Neural cell (in vitro differentiated cells): Measurements from ENCODE around the gene SRF. TPM values are rescaled to one million over a fixed set of nuclear protein-coding genes. Genes with fewer than 3 reads are reported as not detected.
"Not testable (repeated sequence)": the region's sequence is repeated elsewhere in the genome, so short reads cannot be mapped to it uniquely, and the experiment has no call there.

ENCODE experiments used
- H2AFZ ChIP-seq: fragments of 200-600, 300-800 bp; sonication (generic), shearing (Covaris generic); 2 replicates; pipeline ENCODE4 v1.6.0; 2014; ENCODE audit warnings: low read depth, mild to moderate bottlenecking, antibody characterized with exemption, low read length, moderate library complexity
- H3F3A ChIP-seq: fragments of 200-600 bp; shearing (Covaris generic); 2 replicates; pipeline ENCODE4 v1.6.1; 2016; ENCODE audit warnings: mild to moderate bottlenecking, moderate library complexity, mixed read lengths, antibody characterized with exemption, low read length; ENCODE audit not compliant: insufficient read depth, poor library complexity, severe bottlenecking
- H3K27ac ChIP-seq: fragments of 200-600, 300-800 bp; sonication (generic), shearing (Covaris generic); 2 replicates; pipeline ENCODE4 v1.5.1; 2014; ENCODE audit warnings: mild to moderate bottlenecking, low read length, moderate library complexity
- H3K27me3 ChIP-seq: fragments of 300-800, 200-600 bp; sonication (generic), shearing (Covaris generic); 2 replicates; pipeline ENCODE4 v1.6.0; 2014; ENCODE audit warnings: mild to moderate bottlenecking, low read depth, low read length, moderate library complexity; ENCODE audit not compliant: insufficient read depth
- H3K36me3 ChIP-seq: fragments of 300-800, 200-600 bp; sonication (generic), shearing (Covaris generic); 2 replicates; pipeline ENCODE4 v1.5.1; 2014; ENCODE audit warnings: mild to moderate bottlenecking, antibody characterized with exemption, low read length, moderate library complexity; ENCODE audit not compliant: insufficient read depth
- H3K4me2 ChIP-seq: fragments of 300-800, 200-600 bp; sonication (generic), shearing (Covaris generic); 2 replicates; pipeline ENCODE4 v1.6.0; 2014; ENCODE audit warnings: mild to moderate bottlenecking, low read length
- H3K4me3 ChIP-seq: fragments of 300-800, 200-600 bp; sonication (generic), shearing (Covaris generic); 2 replicates; pipeline ENCODE4 v1.5.1; 2014; ENCODE audit warnings: mild to moderate bottlenecking, low read length, moderate library complexity
- H3K79me2 ChIP-seq: fragments of 200-600 bp; shearing (Covaris generic); replicated peaks from 2 replicates; pipeline ENCODE4 v1.6.0; 2014; ENCODE audit warnings: mild to moderate bottlenecking, low read length, moderate library complexity; ENCODE audit not compliant: insufficient read depth
- H3K9ac ChIP-seq: fragments of 300-800, 200-600 bp; sonication (generic), shearing (Covaris generic); 2 replicates; pipeline ENCODE4 v1.6.1; 2016; ENCODE audit warnings: mild to moderate bottlenecking, low read length, mixed read lengths
- H3K9me2 ChIP-seq: fragments of 200-600 bp; shearing (Covaris generic); 2 replicates; pipeline ENCODE4 v1.6.1; 2016; ENCODE audit warnings: mild to moderate bottlenecking, low read length, mixed read lengths; ENCODE audit not compliant: insufficient read depth
- H3K9me3 ChIP-seq: fragments of 200-600, 300-800 bp; sonication (generic), shearing (Covaris generic); 2 replicates; pipeline ENCODE4 v1.6.1; 2016; ENCODE audit warnings: mild to moderate bottlenecking, mixed run types, low read length, moderate library complexity, mixed read lengths
- H4K20me1 ChIP-seq: fragments of 200-600 bp; shearing (Covaris generic); 2 replicates; pipeline ENCODE4 v1.6.1; 2016; ENCODE audit warnings: mild to moderate bottlenecking, mixed run types; ENCODE audit not compliant: insufficient read depth
- EP300 ChIP-seq: fragments of 450-650 bp; conservative IDR thresholded peaks from 2 replicates; pipeline ENCODE4 v1.6.1; 2014; ENCODE audit warnings: antibody characterized with exemption, mild to moderate bottlenecking, moderate library complexity; ENCODE audit not compliant: poor library complexity, severe bottlenecking
- EZH2 ChIP-seq: fragments of 200-600, 300-800 bp; shearing (Covaris generic), sonication (generic); IDR thresholded peaks from 2 replicates; pipeline ENCODE4 v1.6.1; 2014; ENCODE audit warnings: antibody characterized with exemption, low read length, borderline replicate concordance, mild to moderate bottlenecking; ENCODE audit not compliant: insufficient read depth, poor library complexity, severe bottlenecking
- MXI1 ChIP-seq: fragments of 450-650 bp; conservative IDR thresholded peaks from 2 replicates; pipeline ENCODE4 v1.6.1; 2014; ENCODE audit warnings: antibody characterized with exemption, mild to moderate bottlenecking; ENCODE audit not compliant: poor library complexity, severe bottlenecking
- POLR2AphosphoS5 ChIP-seq: IDR thresholded peaks from 2 replicates; pipeline ENCODE4 v1.6.1; 2012
- RAD21 ChIP-seq: fragments of 450-650 bp; conservative IDR thresholded peaks from 2 replicates; pipeline ENCODE4 v1.6.1; 2014; ENCODE audit warnings: antibody characterized with exemption, mild to moderate bottlenecking, moderate library complexity
- SMC3 ChIP-seq: fragments of 450-650 bp; conservative IDR thresholded peaks from 2 replicates; pipeline ENCODE4 v1.6.1; 2014; ENCODE audit warnings: antibody characterized with exemption, mild to moderate bottlenecking, moderate library complexity; ENCODE audit not compliant: poor library complexity
- TAF1 ChIP-seq: IDR thresholded peaks from 2 replicates; pipeline ENCODE4 v1.6.1; 2012; ENCODE audit warnings: low read depth
- polyA plus RNA-seq: library from polyadenylated mRNA; depleted of rRNA; stranded (reverse); fragments of >200 nt; gene quantifications from 2 replicates; pipeline ENCODE4 v1.2.3, GENCODE V29; 2014
- TF ChIP-seq, protein P1 (sequence below): IDR thresholded peaks from 2 replicates; pipeline ENCODE4 v1.6.1; 2012; ENCODE audit warnings: borderline replicate concordance
- TF ChIP-seq, protein P2 (sequence below): fragments of 450-650 bp; IDR thresholded peaks from 2 replicates; pipeline ENCODE4 v1.5.1; 2014; ENCODE audit warnings: antibody characterized with exemption, mild to moderate bottlenecking, moderate library complexity; ENCODE audit not compliant: poor library complexity, severe bottlenecking

SRF gene
- polyA plus RNA-seq, 1 donor from 2014 or later = 24.8 TPM

DNA sequence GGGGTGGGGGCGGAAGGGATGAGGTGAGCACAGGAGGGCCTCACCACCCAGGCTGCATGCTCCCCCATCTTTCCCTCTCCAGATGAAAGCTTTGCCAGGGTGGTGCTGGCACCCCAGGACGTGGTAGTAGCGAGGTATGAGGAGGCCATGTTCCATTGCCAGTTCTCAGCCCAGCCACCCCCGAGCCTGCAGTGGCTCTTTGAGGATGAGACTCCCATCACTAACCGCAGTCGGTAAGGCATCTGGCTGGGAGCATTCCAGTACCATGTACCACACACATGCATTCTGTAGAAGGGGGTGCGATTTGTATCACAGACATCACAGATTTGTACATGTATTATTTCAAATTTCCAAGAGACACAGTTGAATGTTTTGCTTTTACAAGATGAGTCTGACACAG, 40.6 kb upstream of the SRF start:
- Histone ChIP-seq H3K27me3 (no peaks in the 10 kb centered on the region), H3K36me3 (no peaks in the 10 kb centered on the region), H2AFZ (no peak overlapping the region), H4K20me1 (no peaks in the 10 kb centered on the region), H3K4me2 (no peak overlapping the region), H3K9me2 (no peaks in the 10 kb centered on the region), H3K79me2 (no peaks in the 10 kb centered on the region), H3K4me3 (no peak overlapping the region), H3K27ac (no peak overlapping the region), H3K9ac (no peak overlapping the region), H3F3A (no peaks in the 10 kb centered on the region), H3K9me3 (no peaks in the 10 kb centered on the region)
- TF ChIP-seq RAD21 = no peak
- no peak for TF ChIP-seq MXI1
- no peak for TF ChIP-seq POLR2AphosphoS5
- TF ChIP-seq, protein P1, sequence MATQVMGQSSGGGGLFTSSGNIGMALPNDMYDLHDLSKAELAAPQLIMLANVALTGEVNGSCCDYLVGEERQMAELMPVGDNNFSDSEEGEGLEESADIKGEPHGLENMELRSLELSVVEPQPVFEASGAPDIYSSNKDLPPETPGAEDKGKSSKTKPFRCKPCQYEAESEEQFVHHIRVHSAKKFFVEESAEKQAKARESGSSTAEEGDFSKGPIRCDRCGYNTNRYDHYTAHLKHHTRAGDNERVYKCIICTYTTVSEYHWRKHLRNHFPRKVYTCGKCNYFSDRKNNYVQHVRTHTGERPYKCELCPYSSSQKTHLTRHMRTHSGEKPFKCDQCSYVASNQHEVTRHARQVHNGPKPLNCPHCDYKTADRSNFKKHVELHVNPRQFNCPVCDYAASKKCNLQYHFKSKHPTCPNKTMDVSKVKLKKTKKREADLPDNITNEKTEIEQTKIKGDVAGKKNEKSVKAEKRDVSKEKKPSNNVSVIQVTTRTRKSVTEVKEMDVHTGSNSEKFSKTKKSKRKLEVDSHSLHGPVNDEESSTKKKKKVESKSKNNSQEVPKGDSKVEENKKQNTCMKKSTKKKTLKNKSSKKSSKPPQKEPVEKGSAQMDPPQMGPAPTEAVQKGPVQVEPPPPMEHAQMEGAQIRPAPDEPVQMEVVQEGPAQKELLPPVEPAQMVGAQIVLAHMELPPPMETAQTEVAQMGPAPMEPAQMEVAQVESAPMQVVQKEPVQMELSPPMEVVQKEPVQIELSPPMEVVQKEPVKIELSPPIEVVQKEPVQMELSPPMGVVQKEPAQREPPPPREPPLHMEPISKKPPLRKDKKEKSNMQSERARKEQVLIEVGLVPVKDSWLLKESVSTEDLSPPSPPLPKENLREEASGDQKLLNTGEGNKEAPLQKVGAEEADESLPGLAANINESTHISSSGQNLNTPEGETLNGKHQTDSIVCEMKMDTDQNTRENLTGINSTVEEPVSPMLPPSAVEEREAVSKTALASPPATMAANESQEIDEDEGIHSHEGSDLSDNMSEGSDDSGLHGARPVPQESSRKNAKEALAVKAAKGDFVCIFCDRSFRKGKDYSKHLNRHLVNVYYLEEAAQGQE = no peak
- no peak for TF ChIP-seq EP300
- no peak for TF ChIP-seq EZH2
- no peak for TF ChIP-seq SMC3
- TF ChIP-seq, protein P2, sequence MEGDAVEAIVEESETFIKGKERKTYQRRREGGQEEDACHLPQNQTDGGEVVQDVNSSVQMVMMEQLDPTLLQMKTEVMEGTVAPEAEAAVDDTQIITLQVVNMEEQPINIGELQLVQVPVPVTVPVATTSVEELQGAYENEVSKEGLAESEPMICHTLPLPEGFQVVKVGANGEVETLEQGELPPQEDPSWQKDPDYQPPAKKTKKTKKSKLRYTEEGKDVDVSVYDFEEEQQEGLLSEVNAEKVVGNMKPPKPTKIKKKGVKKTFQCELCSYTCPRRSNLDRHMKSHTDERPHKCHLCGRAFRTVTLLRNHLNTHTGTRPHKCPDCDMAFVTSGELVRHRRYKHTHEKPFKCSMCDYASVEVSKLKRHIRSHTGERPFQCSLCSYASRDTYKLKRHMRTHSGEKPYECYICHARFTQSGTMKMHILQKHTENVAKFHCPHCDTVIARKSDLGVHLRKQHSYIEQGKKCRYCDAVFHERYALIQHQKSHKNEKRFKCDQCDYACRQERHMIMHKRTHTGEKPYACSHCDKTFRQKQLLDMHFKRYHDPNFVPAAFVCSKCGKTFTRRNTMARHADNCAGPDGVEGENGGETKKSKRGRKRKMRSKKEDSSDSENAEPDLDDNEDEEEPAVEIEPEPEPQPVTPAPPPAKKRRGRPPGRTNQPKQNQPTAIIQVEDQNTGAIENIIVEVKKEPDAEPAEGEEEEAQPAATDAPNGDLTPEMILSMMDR = no peak
- no peak for TF ChIP-seq TAF1

DNA sequence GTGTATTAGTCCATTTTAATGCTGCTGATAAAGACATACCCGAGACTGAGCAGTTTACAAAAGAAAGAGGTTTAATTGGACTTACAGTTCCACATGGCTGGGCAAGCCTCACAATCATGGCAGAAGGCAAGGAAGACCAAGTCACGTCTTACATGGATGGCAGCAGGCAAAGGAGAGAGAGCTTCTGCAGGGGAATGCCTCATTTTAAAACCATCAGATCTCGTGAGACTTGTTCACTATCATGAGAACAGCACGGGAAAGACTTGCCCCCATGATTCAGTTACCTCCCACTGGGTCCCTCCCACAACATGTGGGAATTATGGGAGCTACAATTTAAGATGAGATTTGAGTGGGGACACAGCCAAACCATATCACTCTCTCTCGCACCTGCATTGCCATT, 39.7 kb upstream of the SRF start:
- not testable (repeated sequence) for H3K9me3 ChIP-seq, H3K9me2 ChIP-seq, H3K79me2 ChIP-seq, H4K20me1 ChIP-seq, H3K36me3 ChIP-seq, H3K27me3 ChIP-seq, H3K4me3 ChIP-seq, H3K9ac ChIP-seq, H3K4me2 ChIP-seq, H3F3A ChIP-seq, H2AFZ ChIP-seq, H3K27ac ChIP-seq

DNA sequence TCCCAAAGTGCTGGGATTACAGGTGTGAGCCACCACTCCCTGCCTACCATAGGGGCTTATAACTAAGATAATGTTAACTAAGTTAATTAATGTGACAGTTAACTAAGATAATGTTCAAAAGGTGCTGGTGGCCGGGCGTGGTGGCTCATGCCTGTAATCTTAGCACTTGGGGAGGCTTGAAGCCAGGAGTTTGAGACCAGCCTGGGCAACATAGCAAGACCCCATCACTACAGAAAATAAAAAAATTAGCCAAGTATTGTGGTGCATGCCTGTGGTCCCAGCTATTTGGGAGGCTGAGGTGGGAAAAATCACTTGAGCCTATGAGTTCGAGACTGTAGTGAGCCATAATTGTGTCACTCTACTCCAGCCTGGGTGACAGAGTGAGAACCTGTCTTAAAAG, 32.8 kb upstream of the SRF start:
- Histone ChIP-seq H4K20me1 (no peaks in the 10 kb centered on the region), H3K36me3 (no peaks in the 10 kb centered on the region), H3K4me2 (no peak overlapping the region), H3F3A (no peaks in the 10 kb centered on the region), H3K4me3 (no peak overlapping the region), H3K9ac (no peak overlapping the region), H2AFZ (no peak overlapping the region), H3K27ac (no peak overlapping the region), H3K27me3 (no peaks in the 10 kb centered on the region), H3K9me3 (no peaks in the 10 kb centered on the region), H3K9me2 (no peaks in the 10 kb centered on the region), H3K79me2 (no peaks in the 10 kb centered on the region)
- no peak for TF ChIP-seq RAD21
- TF ChIP-seq MXI1 = no peak
- TF ChIP-seq, protein P2 = no peak
- no peak for TF ChIP-seq SMC3
- no peak for TF ChIP-seq POLR2AphosphoS5
- TF ChIP-seq EP300 = no peak
- TF ChIP-seq EZH2 = no peak
- no peak for TF ChIP-seq TAF1
- TF ChIP-seq, protein P1 = no peak
